K562 (cell line): ENCODE data around the gene RGS7. TPM values are rescaled to one million over a fixed set of nuclear protein-coding genes. Genes with fewer than 3 reads are reported as not detected.

Source experiments
- ATAC-seq: fragments of 200-7000 bp; cut with Tn5 transposase; 3 replicates; pipeline ENCODE4 v1.9.1; 2020; ENCODE audit warnings: moderate library complexity
- Bru-seq: library from RNA; stranded (reverse); fragments of 400-500 nt; gene quantifications from one replicate; lab custom pipeline; 2021; lab: Mats Ljungman, UMichigan
- BruChase-seq, 2 experiments: library from RNA; stranded (reverse); fragments of 400-500 nt; gene quantifications; one replicate each; lab custom pipeline; 2021; lab: Mats Ljungman, UMichigan
- BruUV-seq: library from RNA; stranded (reverse); fragments of 400-500 nt; replicated peaks from 2 replicates; lab custom pipeline; 2021; lab: Mats Ljungman, UMichigan
- CTCF ChIA-PET: fragments of 300-600 bp; formaldehyde crosslinking; extraction: SDS; loops from one replicate; lab custom pipeline; 2021; ENCODE audit warnings: low intra/inter-chr PET ratio; lab: Yijun Ruan, JAX
- POLR2A ChIA-PET: fragments of 300-600, 350-650 bp; sonication (Branson Sonifier 250); formaldehyde crosslinking; extraction: SDS; loops from one replicate; lab custom pipeline; 2021; ENCODE audit warnings: antibody characterized with exemption, inconsistent platforms; lab: Yijun Ruan, JAX
- DNase-seq, 4 experiments: peaks; one replicate each; pipeline versions ENCODE4 v3.0.0 to v3.0.0-alpha.2; 2011 to 2018; ENCODE audit warnings: low spot score in 3 of 4, mixed read lengths in 3 of 4; ENCODE audit errors: extremely low read depth in 1 of 4
- FAIRE-seq: peaks from 2 replicates; lab custom pipeline; 2011; peaks lifted over from hg19 to GRCh38; lab: Jason Lieb, UNC
- H2AFZ ChIP-seq: 2 replicates; pipeline ENCODE4 v1.6.0; 2011; ENCODE audit warnings: low read depth, low read length, control low read depth, inconsistent platforms
- H3K27ac ChIP-seq: fragments of 200-600 bp; 3 replicates; pipeline ENCODE4 v1.8.0; 2011; ENCODE audit warnings: low read depth, mild to moderate bottlenecking, control low read depth, inconsistent platforms, low read length, moderate library complexity, mixed read lengths; ENCODE audit errors: extremely low read depth
- H3K27me3 ChIP-seq, 2 experiments: fragments of 300-600 bp in 1 of 2; 2 replicates in 1 of 2; 3 replicates in 1 of 2; pipeline versions ENCODE4 v1.6.0 to v1.8.0; 2011; ENCODE audit warnings: inconsistent platforms in 2 of 2, low read length in 2 of 2, mild to moderate bottlenecking in 1 of 2, mixed read lengths in 1 of 2, moderate library complexity in 1 of 2; ENCODE audit not compliant: control insufficient read depth in 2 of 2, insufficient read depth in 2 of 2
- H3K36me3 ChIP-seq: fragments of 300-600 bp; 3 replicates; pipeline ENCODE4 v1.8.0; 2011; ENCODE audit warnings: mild to moderate bottlenecking, low read length, inconsistent platforms; ENCODE audit not compliant: control insufficient read depth, insufficient read depth
- H3K4me1 ChIP-seq, 2 experiments: fragments of 200-600 bp in 1 of 2; replicated peaks in 1 of 2; 2 replicates in 1 of 2; 3 replicates in 1 of 2; pipeline versions ENCODE4 v1.5.1 to v1.8.0; 2011; ENCODE audit warnings: inconsistent platforms in 2 of 2, low read length in 2 of 2, mild to moderate bottlenecking in 1 of 2, mixed read lengths in 1 of 2, moderate library complexity in 1 of 2; ENCODE audit not compliant: control insufficient read depth in 2 of 2, insufficient read depth in 2 of 2
- H3K4me2 ChIP-seq: 2 replicates; pipeline ENCODE4 v1.6.1; 2011; ENCODE audit warnings: low read length, control low read depth, inconsistent platforms, mixed read lengths; ENCODE audit not compliant: insufficient read depth
- H3K4me3 ChIP-seq: fragments of 200-600 bp; sonication (generic), shearing (Covaris generic); 2 replicates; pipeline ENCODE4 v1.5.1; 2016; ENCODE audit warnings: control low read depth, inconsistent platforms
- H3K79me2 ChIP-seq: fragments of 200-600 bp; 3 replicates; pipeline ENCODE4 v1.8.0; 2011; ENCODE audit warnings: low read length, inconsistent platforms; ENCODE audit not compliant: control insufficient read depth, insufficient read depth
- H3K9ac ChIP-seq, 2 experiments: 2 replicates each; pipeline versions ENCODE4 v1.6.0 to v1.6.1; 2011; ENCODE audit warnings: low read depth in 2 of 2, low read length in 2 of 2, control low read depth in 1 of 2, inconsistent platforms in 1 of 2, mild to moderate bottlenecking in 1 of 2, mixed read lengths in 1 of 2; ENCODE audit not compliant: insufficient read depth in 1 of 2
- H3K9me1 ChIP-seq: one replicate; pipeline ENCODE4 v1.6.0; 2011; ENCODE audit warnings: inconsistent platforms, mild to moderate bottlenecking, low read length, moderate library complexity; ENCODE audit not compliant: control insufficient read depth, insufficient read depth
- H3K9me3 ChIP-seq: replicated peaks from 2 replicates; pipeline ENCODE4 v1.5.1; 2011; ENCODE audit warnings: low read depth, low read length, inconsistent platforms; ENCODE audit not compliant: control insufficient read depth, insufficient read depth
- H4K20me1 ChIP-seq: replicated peaks from 2 replicates; pipeline ENCODE4 v1.6.1; 2011; ENCODE audit warnings: low read length, inconsistent platforms, mixed read lengths; ENCODE audit not compliant: control insufficient read depth, insufficient read depth
- PTTG1 ChIP-seq: fragments of 450-650 bp; IDR thresholded peaks from 2 replicates; pipeline ENCODE4 v1.6.1; 2016; ENCODE audit warnings: low read depth, mild to moderate bottlenecking, missing genetic modification characterization, missing compliant biosample characterization
- SRSF9 ChIP-seq: fragments of 200-400 bp; formaldehyde crosslinking; IDR thresholded peaks from 2 replicates; pipeline ENCODE4 v1.6.1; 2017; ENCODE audit warnings: low read depth, low read length, borderline replicate concordance
- ZBTB33 ChIP-seq: sonication (generic); formaldehyde crosslinking; IDR thresholded peaks from 2 replicates; pipeline ENCODE4 v1.8.1; 2023; ENCODE audit warnings: mild to moderate bottlenecking, missing genetic modification reagents
- ZNF75A ChIP-seq: fragments of 450-650 bp; formaldehyde crosslinking; IDR thresholded peaks from 2 replicates; pipeline ENCODE4 v1.4.0; 2020; ENCODE audit warnings: mild to moderate bottlenecking
- WGBS: fragments of 100-300 bp; shearing (Covaris generic); methylation state at CpG from one replicate; pipeline ENCODE4 v1.1.6; 2016; ENCODE audit warnings: low coverage, mixed read lengths; ENCODE audit not compliant: insufficient coverage; ENCODE audit errors: missing lambda C conversion rate; 5-methylcytosine and 5-hydroxymethylcytosine counted together
- in situ Hi-C: fragments of 300-500 bp; cut with MboI; formaldehyde crosslinking; loops from 4 replicates; pipeline ENCODE4 v1.15.0; 2018; ENCODE audit warnings: inconsistent platforms, mixed read lengths
- intact Hi-C: fragments of 100-400 bp; cut with micrococcal nuclease; formaldehyde crosslinking; loops from 2 replicates; pipeline ENCODE4 v1.14.2; 2022
- long read RNA-seq, 3 experiments: library from polyadenylated mRNA in 2 of 3; library from RNA in 1 of 3; unstranded in 2 of 3; stranded (forward) in 1 of 3; transcript quantifications; one replicate each; pipeline ENCODE4 v2.0.0, GENCODE V29; 2019 to 2022
- polyA minus RNA-seq, 3 experiments: library from RNA; depleted of rRNA, polyadenylated mRNA; stranded (reverse); fragments of >200 nt; gene quantifications; 2 replicates each; pipeline ENCODE4 v1.2.3, GENCODE V29; 2011
- polyA plus RNA-seq, 8 experiments: library from polyadenylated mRNA; depleted of rRNA in 4 of 8; stranded (reverse) in 5 of 8; unstranded in 3 of 8; fragments of >200 nt; fragmentation: Nextera tagmentation in 2 of 8; fragmentation: Illumina TruSeq in 1 of 8; extraction: Ambion mirVana in 2 of 8; extraction: Trizol in 1 of 8; gene quantifications; 2 replicates each; pipeline versions ENCODE4 v1.2.1 to v1.2.3, GENCODE V29; 2011 to 2014; ENCODE audit warnings: inconsistent platforms in 1 of 8, missing spikeins in 1 of 8
- total RNA-seq, 7 experiments: library from RNA; depleted of rRNA in 6 of 7; stranded (reverse); fragments of >200 nt in 6 of 7; fragmentation: Illumina TruSeq in 2 of 7; extraction: Trizol in 2 of 7; gene quantifications; 2 replicates each; pipeline versions ENCODE4 v1.2.1 to v1.2.3, GENCODE V29; 2011 to 2021; ENCODE audit warnings: low replicate concordance in 1 of 7

RGS7 gene
- not detected in 2 replicates for total RNA-seq (2011; cell fraction: chromatin; rRNA removed; ENCODE audit: low replicate concordance)
- total RNA-seq (2011; cell fraction: nucleolus; rRNA removed) = not detected in 2 replicates
- not detected in 2 replicates for total RNA-seq (2011; cell fraction: nucleoplasm; rRNA removed)
- total RNA-seq (2014; rRNA removed) (not detected in 2 replicates), total RNA-seq (2014; rRNA removed; fragmentation: Illumina TruSeq; extraction: Trizol) (not detected in 2 replicates), total RNA-seq (2015; rRNA removed; fragmentation: Illumina TruSeq; extraction: Trizol) (not detected in 2 replicates), total RNA-seq (2021) (not detected in 2 replicates), polyA plus RNA-seq (2011; rRNA removed) (not detected in 2 replicates), polyA plus RNA-seq (2014; fragmentation: Illumina TruSeq; extraction: Trizol) (not detected in 2 replicates), polyA plus RNA-seq (2014; fragmentation: Nextera tagmentation; extraction: Ambion mirVana) (not detected), polyA plus RNA-seq (2014; rRNA removed) (not detected in 2 replicates), polyA minus RNA-seq (2011; rRNA and poly(A)+ RNA removed) (not detected in 2 replicates), Bru-seq, nascent RNA (not detected), BruChase-seq, experiment 1, labeled RNA remaining after a 2-hour chase (percentile 1 among the genes with signal in this experiment), BruChase-seq, experiment 2, labeled RNA remaining after a 6-hour chase (percentile 0 among the genes with signal in this experiment)
- polyA plus RNA-seq (2011; cell fraction: cytosol; rRNA removed) = not detected in 2 replicates
- not detected in 2 replicates for polyA plus RNA-seq (2011; cell fraction: nucleus; rRNA removed)
- polyA plus RNA-seq (2012) = not detected in 2 replicates
- polyA minus RNA-seq (2011; cell fraction: cytosol; rRNA and poly(A)+ RNA removed) = not detected in 2 replicates
- not detected in 2 replicates for polyA minus RNA-seq (2011; cell fraction: nucleus; rRNA and poly(A)+ RNA removed)
- long read RNA-seq, experiment 1 = 0 reads
- long read RNA-seq, experiment 2 = 0 reads
- long read RNA-seq, experiment 3 = 0 reads

- intact Hi-C loops = no loop called here
- H3K9me3 ChIP-seq = no peaks in the 10 kb centered on the region; the same call in 1 of the 2 replicates
- no peak within 1 kb of the TSS for H3K4me2 ChIP-seq
- no peaks in the 10 kb centered on the region for H4K20me1 ChIP-seq
- 0 out of 2 replicates have a peak, but pooled peaks have one; percentile 14 for TF ChIP-seq ZBTB33 (CRISPR knock-in tag)
- no peak for TF ChIP-seq ZNF75A (CRISPR knock-in tag)
- TF ChIP-seq SRSF9 = no peak
- TF ChIP-seq PTTG1 (tag) = no peak
- H3K9me1 ChIP-seq = no peaks in the 10 kb centered on the region
- peaks cover 0 to 6% of the 10 kb centered on the region in 2 experiments; a peak in 1 of 5 replicates for H3K4me1 ChIP-seq
- H3K27me3 ChIP-seq = no peaks in the 10 kb centered on the region
- H3K36me3 ChIP-seq = no peaks in the 10 kb centered on the region
- ATAC-seq (no peak), DNase-seq (no peak), FAIRE-seq (no peak)
- BruUV-seq = no TSS peak
- H3K4me3 ChIP-seq = no peak within 1 kb of the TSS
- H3K9ac ChIP-seq = no peak within 1 kb of the TSS
- H3K27ac ChIP-seq = no peak within 1 kb of the TSS
- H3K79me2 ChIP-seq = no peaks in the 10 kb centered on the region
- POLR2A ChIA-PET = no interaction called here
- CTCF ChIA-PET = no interaction called here
- in situ Hi-C loops = no loop called here
- 23% methylated on average over 17 of the region's 105 CpGs for WGBS
- H2AFZ ChIP-seq = no peak within 1 kb of the TSS
Observed at GRCh38 chr1:241356519-241357365, at the start of gene RGS7. Gene RGS7, minus strand, starts transcription at chr1:241357205.
